GM12878 (cell line): Measurements from ENCODE around the gene EDN3. TPM values are rescaled to one million over a fixed set of nuclear protein-coding genes. Genes with fewer than 3 reads are reported as not detected.

Source experiments
- ATAC-seq: fragments of 200-7000 bp; cut with Tn5 transposase; 3 replicates; pipeline ENCODE4 v1.9.1; 2020; ENCODE audit warnings: mild to moderate bottlenecking, moderate library complexity
- BruUV-seq: library from RNA; stranded (reverse); fragments of 400-500 nt; replicated peaks from 2 replicates; lab custom pipeline; 2021; lab: Mats Ljungman, UMichigan
- CTCF ChIA-PET: fragments of 300-600 bp; sonication (Branson Sonifier 250); formaldehyde crosslinking; extraction: SDS; loops from one replicate; lab custom pipeline; 2021; ENCODE audit warnings: inconsistent platforms; lab: Yijun Ruan, JAX
- POLR2A ChIA-PET: fragments of 350-600 bp; formaldehyde crosslinking; extraction: SDS; loops from one replicate; lab custom pipeline; 2021; ENCODE audit warnings: inconsistent platforms; lab: Charles Lee
- RAD21 ChIA-PET: fragments of 300-600 bp; sonication (Branson Sonifier 250); formaldehyde crosslinking; loops from one replicate; lab custom pipeline; 2023; ENCODE audit warnings: antibody characterized with exemption; ENCODE audit not compliant: unreplicated experiment; lab: Charles Lee
- SMC1A ChIA-PET: fragments of 300-600 bp; sonication (Branson Sonifier 250); formaldehyde crosslinking; loops from one replicate; lab custom pipeline; 2023; ENCODE audit not compliant: unreplicated experiment, uncharacterized antibody; lab: Charles Lee
- DNase-seq: peaks from one replicate; pipeline ENCODE4 v3.0.0-alpha.2; 2011; ENCODE audit warnings: low read depth, low spot score
- FAIRE-seq: peaks from 3 replicates; lab custom pipeline; 2011; peaks lifted over from hg19 to GRCh38; lab: Jason Lieb, UNC
- H2AFZ ChIP-seq: 2 replicates; pipeline ENCODE4 v1.6.0; 2011; ENCODE audit warnings: low read depth, low read length, control low read depth; ENCODE audit not compliant: control insufficient read depth
- H3K27ac ChIP-seq: 2 replicates; pipeline ENCODE4 v1.5.1; 2011; ENCODE audit warnings: control low read depth; ENCODE audit not compliant: control insufficient read depth, insufficient read depth
- H3K27me3 ChIP-seq, 2 experiments: replicated peaks in 1 of 2; 2 replicates each; pipeline versions ENCODE4 v1.6.0 to v1.6.1; 2011; ENCODE audit warnings: low read length in 1 of 2; ENCODE audit not compliant: control insufficient read depth in 2 of 2, insufficient read depth in 2 of 2
- H3K36me3 ChIP-seq, 2 experiments: 2 replicates each; pipeline ENCODE4 v1.5.1; 2011; ENCODE audit warnings: low read length in 1 of 2; ENCODE audit not compliant: control insufficient read depth in 2 of 2, insufficient read depth in 2 of 2
- H3K4me1 ChIP-seq: 2 replicates; pipeline ENCODE4 v1.6.1; 2011; ENCODE audit warnings: mild to moderate bottlenecking, low read length, moderate library complexity, mixed read lengths; ENCODE audit not compliant: control insufficient read depth, insufficient read depth
- H3K4me2 ChIP-seq: 2 replicates; pipeline ENCODE4 v1.6.0; 2011; ENCODE audit warnings: control low read depth; ENCODE audit not compliant: control insufficient read depth, insufficient read depth
- H3K4me3 ChIP-seq: fragments of 200-600 bp; sonication (generic); 2 replicates; pipeline ENCODE4 v1.5.1; 2016
- H3K79me2 ChIP-seq: 2 replicates; pipeline ENCODE4 v1.6.0; 2011; ENCODE audit warnings: low read length; ENCODE audit not compliant: control insufficient read depth, insufficient read depth
- H3K9ac ChIP-seq: 2 replicates; pipeline ENCODE4 v1.8.0; 2011; ENCODE audit warnings: low read length, control low read depth, mixed read lengths; ENCODE audit not compliant: control insufficient read depth, insufficient read depth
- H3K9me3 ChIP-seq: replicated peaks from 3 replicates; pipeline ENCODE4 v1.5.1; 2011; ENCODE audit warnings: mild to moderate bottlenecking, low read length; ENCODE audit not compliant: control insufficient read depth, insufficient read depth
- H4K20me1 ChIP-seq: 2 replicates; pipeline ENCODE4 v1.6.0; 2011; ENCODE audit not compliant: control insufficient read depth, insufficient read depth
- BHLHE40 ChIP-seq, 2 experiments: fragments of 450-650 bp in 1 of 2; IDR thresholded peaks; 2 replicates each; pipeline ENCODE4 v1.6.1; 2011 to 2017; ENCODE audit warnings: low read depth in 2 of 2, borderline replicate concordance in 1 of 2, improper control_type of control experiment in 1 of 2, low read length in 1 of 2, mild to moderate bottlenecking in 1 of 2
- BRCA1 ChIP-seq: IDR thresholded peaks from 2 replicates; pipeline ENCODE4 v1.6.1; 2011; ENCODE audit warnings: low read depth, low read length, improper control_type of control experiment
- EZH2 ChIP-seq: IDR thresholded peaks from 2 replicates; pipeline ENCODE4 v1.6.1; 2012; ENCODE audit warnings: low read depth, mild to moderate bottlenecking, control low read depth, inconsistent platforms, low read length, borderline replicate concordance; ENCODE audit not compliant: control insufficient read depth
- IKZF2 ChIP-seq, 2 experiments: fragments of 450-650 bp; IDR thresholded peaks; 2 replicates each; pipeline ENCODE4 v1.6.1; 2017; ENCODE audit warnings: mild to moderate bottlenecking in 2 of 2, moderate library complexity in 2 of 2
- KLF5 ChIP-seq: fragments of 450-650 bp; IDR thresholded peaks from 2 replicates; pipeline ENCODE4 v1.6.1; 2014; ENCODE audit warnings: mild to moderate bottlenecking; ENCODE audit not compliant: partially characterized antibody
- MTA2 ChIP-seq: fragments of 450-650 bp; IDR thresholded peaks from 2 replicates; pipeline ENCODE4 v1.6.1; 2016; ENCODE audit warnings: low read depth, mild to moderate bottlenecking, moderate library complexity
- SUPT20H ChIP-seq: IDR thresholded peaks from 2 replicates; pipeline ENCODE4 v1.6.1; 2011; ENCODE audit warnings: low read depth, mild to moderate bottlenecking, low read length, moderate library complexity, borderline replicate concordance; ENCODE audit not compliant: control insufficient read depth
- WGBS: methylation state at CpG from one replicate; pipeline ENCODE4 v1.1.6; 2016; ENCODE audit warnings: low lambda C conversion rate; ENCODE audit not compliant: insufficient replicate concordance, insufficient coverage; ENCODE audit errors: missing lambda C conversion rate; 5-methylcytosine and 5-hydroxymethylcytosine counted together
- in situ Hi-C: fragments of 300-500 bp; cut with MboI; formaldehyde crosslinking; loops from 9 replicates; pipeline ENCODE4 v1.14.3; 2018; ENCODE audit warnings: mixed read lengths
- intact Hi-C: fragments of 100-400 bp; cut with micrococcal nuclease; formaldehyde crosslinking; loops from one replicate; pipeline ENCODE4 v1.14.2; 2022; ENCODE audit not compliant: unreplicated experiment
- polyA plus RNA-seq, 11 experiments: library from polyadenylated mRNA; depleted of rRNA in 4 of 11; unstranded in 6 of 11; stranded (reverse) in 5 of 11; fragments of >200 nt; fragmentation: Nextera tagmentation in 4 of 11; fragmentation: Illumina TruSeq in 1 of 11; extraction: Ambion mirVana in 4 of 11; extraction: Trizol in 1 of 11; gene quantifications; 1 replicate in 1 of 11; 2 replicates in 10 of 11; pipeline versions ENCODE4 v1.2.1 to v1.2.3, GENCODE V29; 2011 to 2016; ENCODE audit warnings: inconsistent platforms in 2 of 11, missing spikeins in 2 of 11, low read depth in 1 of 11
- total RNA-seq, 4 experiments: library from RNA; depleted of rRNA in 3 of 4; stranded (reverse); fragments of >200 nt in 3 of 4; fragmentation: Illumina TruSeq in 1 of 4; extraction: Trizol in 1 of 4; gene quantifications; 2 replicates each; pipeline versions ENCODE4 v1.2.1 to v1.2.3, GENCODE V29; 2013 to 2021
- TF ChIP-seq, protein P1 (sequence below): fragments of 450-650 bp; formaldehyde crosslinking; IDR thresholded peaks from 2 replicates; pipeline ENCODE4 v1.4.0; 2022; ENCODE audit warnings: mild to moderate bottlenecking, moderate library complexity

Gene EDN3
- total and polyA plus RNA-seq, 10 of the 15 experiments (the other 5 are each of a cell fraction or from before 2014, with no cell fraction given) = not detected

DNA sequence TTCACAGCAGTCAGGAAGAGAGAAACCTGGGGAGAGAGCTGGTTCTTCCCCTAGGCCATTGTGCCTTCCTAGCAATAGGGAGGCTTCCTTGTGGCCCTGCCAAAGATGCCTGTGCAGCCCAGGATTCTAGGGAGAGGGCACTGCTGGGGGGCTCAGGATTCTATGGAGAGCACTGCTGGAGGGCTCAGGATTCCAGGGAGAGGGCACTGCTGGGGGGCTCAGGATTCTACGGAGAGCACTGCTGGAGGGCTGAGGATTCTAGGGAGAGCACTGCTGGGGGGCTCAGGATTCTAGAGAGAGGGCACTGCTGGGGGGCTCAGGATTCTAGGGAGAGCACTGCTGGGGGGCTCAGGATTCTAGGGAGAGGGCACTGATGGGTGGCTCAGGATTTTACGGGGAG is 25.8 kb downstream of the EDN3 start (continued):
- TF ChIP-seq, protein P1, sequence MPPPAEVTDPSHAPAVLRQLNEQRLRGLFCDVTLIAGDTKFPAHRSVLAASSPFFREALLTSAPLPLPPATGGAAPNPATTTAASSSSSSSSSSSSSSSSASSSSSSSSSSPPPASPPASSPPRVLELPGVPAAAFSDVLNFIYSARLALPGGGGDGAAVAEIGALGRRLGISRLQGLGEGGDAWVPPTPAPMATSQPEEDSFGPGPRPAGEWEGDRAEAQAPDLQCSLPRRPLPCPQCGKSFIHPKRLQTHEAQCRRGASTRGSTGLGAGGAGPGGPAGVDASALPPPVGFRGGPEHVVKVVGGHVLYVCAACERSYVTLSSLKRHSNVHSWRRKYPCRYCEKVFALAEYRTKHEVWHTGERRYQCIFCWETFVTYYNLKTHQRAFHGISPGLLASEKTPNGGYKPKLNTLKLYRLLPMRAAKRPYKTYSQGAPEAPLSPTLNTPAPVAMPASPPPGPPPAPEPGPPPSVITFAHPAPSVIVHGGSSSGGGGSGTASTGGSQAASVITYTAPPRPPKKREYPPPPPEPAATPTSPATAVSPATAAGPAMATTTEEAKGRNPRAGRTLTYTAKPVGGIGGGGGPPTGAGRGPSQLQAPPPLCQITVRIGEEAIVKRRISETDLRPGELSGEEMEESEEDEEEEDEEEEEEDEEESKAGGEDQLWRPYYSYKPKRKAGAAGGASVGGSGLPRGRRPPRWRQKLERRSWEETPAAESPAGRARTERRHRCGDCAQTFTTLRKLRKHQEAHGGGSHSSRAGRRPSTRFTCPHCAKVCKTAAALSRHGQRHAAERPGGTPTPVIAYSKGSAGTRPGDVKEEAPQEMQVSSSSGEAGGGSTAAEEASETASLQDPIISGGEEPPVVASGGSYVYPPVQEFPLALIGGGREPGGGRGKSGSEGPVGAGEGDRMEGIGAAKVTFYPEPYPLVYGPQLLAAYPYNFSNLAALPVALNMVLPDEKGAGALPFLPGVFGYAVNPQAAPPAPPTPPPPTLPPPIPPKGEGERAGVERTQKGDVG (CRISPR knock-in tag) = no peak
- no peak for TF ChIP-seq SUPT20H
- no peak for TF ChIP-seq MTA2
- TF ChIP-seq, all 136 proteins: peak for 0

DNA sequence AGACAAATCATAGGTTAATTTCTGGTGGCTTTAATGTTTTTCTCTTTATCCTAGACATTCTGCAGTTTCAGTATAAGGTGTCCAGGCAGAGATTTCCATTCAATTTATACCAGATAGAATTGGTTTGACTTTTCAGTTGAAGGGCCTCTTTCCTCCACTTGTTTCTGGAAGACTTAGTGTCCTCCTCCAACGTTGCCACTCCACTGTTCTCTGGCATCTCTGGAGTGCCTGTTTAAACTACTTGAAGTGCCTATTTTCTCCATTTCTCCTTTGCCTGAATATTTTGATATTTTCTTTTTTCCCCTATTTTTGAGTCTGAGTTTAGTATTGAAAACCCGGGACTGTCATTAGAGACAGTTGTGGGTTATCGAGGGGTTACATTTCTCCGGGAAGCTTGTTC is 27.7 kb downstream of the EDN3 start:
- TF ChIP-seq EZH2 (no peak), BRCA1 (no peak), BHLHE40 (IDR thresholded peaks at IDR 0.05; ENCODE audit: borderline replicate concordance in 1 of 2, low read depth in 2 of 2, low read length in 1 of 2) (no peak), IKZF2 (IDR thresholded peaks at IDR 0.05) (no peak), KLF5 (no peak)
- Histone ChIP-seq H3K27me3 (peaks cover 10 to 11% of the 10 kb centered on the region in 2 experiments), H4K20me1 (no peaks in the 10 kb centered on the region), H3K9me3 (no peaks in the 10 kb centered on the region), H3K4me3 (no peak overlapping the region), H3K9ac (no peak overlapping the region), H3K4me2 (no peak overlapping the region), H3K27ac (no peak overlapping the region), H3K36me3 (no peaks in the 10 kb centered on the region), H2AFZ (no peak overlapping the region), H3K4me1 (no peaks in the 10 kb centered on the region), H3K79me2 (no peaks in the 10 kb centered on the region)
- ChIA-PET CTCF (no interaction called here), SMC1A (no interaction called here), RAD21 (no interaction called here), POLR2A (no interaction called here)
- ATAC-seq (no peak), FAIRE-seq (no peak), DNase-seq (no peak)
- intact Hi-C loops = no loop called here
- no TSS peak for BruUV-seq
- in situ Hi-C loops = no loop called here
- WGBS = 38% methylated on average over 4 of the region's 4 CpGs
